OCI-LY7 (cell line): ENCODE measurements around the gene RALB. TPM values are rescaled to one million over a fixed set of nuclear protein-coding genes. Genes with fewer than 3 reads are reported as not detected.
A peak's percentile ranks its signal among the peaks of the same experiment; 100 is the strongest.

Experiments used
- BruUV-seq: library from RNA; stranded (reverse); fragments of 400-500 nt; replicated peaks from 2 replicates; lab custom pipeline; 2021; lab: Mats Ljungman, UMichigan
- CTCF ChIA-PET: fragments of 300-600 bp; sonication (Branson Sonifier 250); formaldehyde crosslinking; loops from one replicate; lab custom pipeline; 2022; ENCODE audit warnings: antibody characterized with exemption; ENCODE audit not compliant: unreplicated experiment; lab: Charles Lee
- POLR2A ChIA-PET: fragments of 300-600 bp; sonication (Branson Sonifier 250); formaldehyde crosslinking; loops from one replicate; lab custom pipeline; 2022; ENCODE audit warnings: antibody characterized with exemption; lab: Charles Lee
- DNase-seq: peaks from one replicate; pipeline ENCODE4 v3.0.0-alpha.2; 2015; ENCODE audit warnings: low spot score
- H2AFZ ChIP-seq: fragments of 200-600 bp; sonication (generic), shearing (Covaris generic); 2 replicates; pipeline ENCODE4 v1.6.1; 2014; ENCODE audit warnings: mild to moderate bottlenecking, antibody characterized with exemption, low read length, moderate library complexity
- H3K27ac ChIP-seq: fragments of 200-600 bp; sonication (generic); 2 replicates; pipeline ENCODE4 v1.5.1; 2014; ENCODE audit warnings: mixed run types, low read depth, mild to moderate bottlenecking, moderate library complexity, low read length, inconsistent platforms; ENCODE audit not compliant: poor library complexity, severe bottlenecking
- H3K36me3 ChIP-seq: fragments of 200-600 bp; sonication (generic); 2 replicates; pipeline ENCODE4 v1.6.1; 2014; ENCODE audit warnings: mild to moderate bottlenecking, antibody characterized with exemption, low read length, moderate library complexity, mixed read lengths; ENCODE audit not compliant: insufficient read depth
- H3K4me1 ChIP-seq: fragments of 200-600 bp; sonication (generic); 2 replicates; pipeline ENCODE4 v1.5.1; 2014; ENCODE audit warnings: mild to moderate bottlenecking, low read length; ENCODE audit not compliant: insufficient read depth, poor library complexity, severe bottlenecking
- H3K4me2 ChIP-seq: fragments of 200-600 bp; sonication (generic); 2 replicates; pipeline ENCODE4 v1.6.1; 2014; ENCODE audit warnings: mild to moderate bottlenecking, low read length
- H3K4me3 ChIP-seq: fragments of 200-600 bp; sonication (generic); 2 replicates; pipeline ENCODE4 v1.5.1; 2014; ENCODE audit warnings: mild to moderate bottlenecking, low read depth, low read length; ENCODE audit not compliant: poor library complexity, severe bottlenecking
- H3K79me2 ChIP-seq: fragments of 200-600 bp; sonication (generic); 2 replicates; pipeline ENCODE4 v1.6.1; 2016; ENCODE audit warnings: low read depth, mild to moderate bottlenecking, low read length, moderate library complexity, mixed read lengths; ENCODE audit not compliant: insufficient read depth
- H3K9me2 ChIP-seq: fragments of 200-600 bp; sonication (generic); 2 replicates; pipeline ENCODE4 v1.6.1; 2016; ENCODE audit warnings: mild to moderate bottlenecking, low read length, mixed read lengths; ENCODE audit not compliant: insufficient read depth
- H3K9me3 ChIP-seq: fragments of 200-600 bp; sonication (generic); 2 replicates; pipeline ENCODE4 v1.6.1; 2014; ENCODE audit warnings: mild to moderate bottlenecking, mixed run types, low read length, mixed read lengths
- H4K20me1 ChIP-seq: fragments of 200-600 bp; sonication (generic); 2 replicates; pipeline ENCODE4 v1.6.1; 2014; ENCODE audit warnings: mild to moderate bottlenecking, antibody characterized with exemption, low read length, moderate library complexity, mixed read lengths; ENCODE audit not compliant: insufficient read depth
- CTCF ChIP-seq: fragments of 200-600 bp; sonication (generic); conservative IDR thresholded peaks from 2 replicates; pipeline ENCODE4 v1.5.1; 2014; ENCODE audit warnings: mild to moderate bottlenecking, antibody characterized with exemption, low read length, moderate library complexity, mixed read lengths
- EZH2phosphoT487 ChIP-seq: fragments of 200-600 bp; sonication (generic); IDR thresholded peaks from 2 replicates; pipeline ENCODE4 v1.6.1; 2018; ENCODE audit warnings: low read depth, borderline replicate concordance, mild to moderate bottlenecking, mixed run types, antibody characterized with exemption, low read length, moderate library complexity, mixed read lengths
- intact Hi-C: fragments of 100-400 bp; cut with micrococcal nuclease; formaldehyde crosslinking; loops from one replicate; pipeline ENCODE4 v1.10.0; 2022; ENCODE audit not compliant: unreplicated experiment
- total RNA-seq, 2 experiments: library from RNA; depleted of rRNA in 1 of 2; stranded (reverse); fragments of >200 nt in 1 of 2; shearing (Covaris generic) in 1 of 2; gene quantifications; 2 replicates each; pipeline ENCODE4 v1.2.3, GENCODE V29; 2014 to 2022

RALB gene
- total RNA-seq, 2 experiments from 2014 or later = 16.2 to 23.6 TPM

GRCh38 chr2:120313695-120314615 is 61.3 kb downstream of the RALB start:
- Histone ChIP-seq H3K4me1 (peaks cover 19% of the 10 kb centered on the region), H3K9me2 (no peaks in the 10 kb centered on the region), H3K4me2 (peak overlapping the region; percentile 53; the same call in 1 of the 2 replicates), H3K79me2 (no peaks in the 10 kb centered on the region), H3K4me3 (no peak overlapping the region), H4K20me1 (no peaks in the 10 kb centered on the region), H3K27ac (no peak overlapping the region), H3K9me3 (no peaks in the 10 kb centered on the region), H2AFZ (no peak overlapping the region; the same call in 1 of the 2 replicates), H3K36me3 (no peaks in the 10 kb centered on the region)
- BruUV-seq = no TSS peak
- intact Hi-C loops = loop anchor here (1.0 to 5.0 kb wide), 7 partner anchors 59 to 612 kb away; partner anchors contain the start of gene EPB41L5
- CTCF ChIA-PET = interaction anchor here (0.6 to 1.1 kb wide), 3 partner anchors 12 to 270 kb away, joined by 3 read pairs; no protein-coding TSS in a partner anchor
- TF ChIP-seq EZH2phosphoT487 = no peak
- no peak for TF ChIP-seq CTCF
- POLR2A ChIA-PET = interaction anchor here (0.8 to 1.6 kb wide), 6 partner anchors 12 to 138 kb away, joined by 3 to 6 read pairs (median 4); partner anchors contain the start of gene TMEM185B
- DNase-seq = no peak

- ChIA-PET POLR2A (interaction anchor here (0.9 to 1.1 kb wide), 2 partner anchors 11 to 86 kb away, joined by 3 to 5 read pairs; no protein-coding TSS in a partner anchor), CTCF (interaction anchor here (0.6 to 1.1 kb wide), 2 partner anchors 9 to 108 kb away, joined by 3 read pairs; no protein-coding TSS in a partner anchor)
- no peak overlapping the region for H3K27ac ChIP-seq
- no peaks in the 10 kb centered on the region for H3K9me3 ChIP-seq
- H3K4me3 ChIP-seq = no peak overlapping the region
- BruUV-seq = no TSS peak
- H4K20me1 ChIP-seq = no peaks in the 10 kb centered on the region
- DNase-seq = no peak
- no peaks in the 10 kb centered on the region for H3K79me2 ChIP-seq
- peaks cover 14% of the 10 kb centered on the region for H3K4me1 ChIP-seq
- H3K9me2 ChIP-seq = no peaks in the 10 kb centered on the region
- TF ChIP-seq EZH2phosphoT487 (no peak), CTCF (no peak)
- H2AFZ ChIP-seq = no peak overlapping the region
- H3K4me2 ChIP-seq = no peak overlapping the region
- intact Hi-C loops = loop anchor here (5.0 kb wide), 2 partner anchors 303 to 613 kb away; partner anchors contain the start of gene EPB41L5
- no peaks in the 10 kb centered on the region for H3K36me3 ChIP-seq
These were observed 62.2 kb downstream of the RALB start for GRCh38 chr2:120314690-120315366.
